Superior temporal gyrus (tissue), 1 donor: ENCODE results near the gene NOTUM.
"Not testable (repeated sequence)": the region's sequence is repeated elsewhere in the genome, so short reads cannot be mapped to it uniquely, and the experiment has no call there.

Source experiments
- DNase-seq: peaks from one replicate; pipeline ENCODE4 v3.0.0-alpha.2; 2016; ENCODE audit errors: extremely low spot score

Gene NOTUM

DNA sequence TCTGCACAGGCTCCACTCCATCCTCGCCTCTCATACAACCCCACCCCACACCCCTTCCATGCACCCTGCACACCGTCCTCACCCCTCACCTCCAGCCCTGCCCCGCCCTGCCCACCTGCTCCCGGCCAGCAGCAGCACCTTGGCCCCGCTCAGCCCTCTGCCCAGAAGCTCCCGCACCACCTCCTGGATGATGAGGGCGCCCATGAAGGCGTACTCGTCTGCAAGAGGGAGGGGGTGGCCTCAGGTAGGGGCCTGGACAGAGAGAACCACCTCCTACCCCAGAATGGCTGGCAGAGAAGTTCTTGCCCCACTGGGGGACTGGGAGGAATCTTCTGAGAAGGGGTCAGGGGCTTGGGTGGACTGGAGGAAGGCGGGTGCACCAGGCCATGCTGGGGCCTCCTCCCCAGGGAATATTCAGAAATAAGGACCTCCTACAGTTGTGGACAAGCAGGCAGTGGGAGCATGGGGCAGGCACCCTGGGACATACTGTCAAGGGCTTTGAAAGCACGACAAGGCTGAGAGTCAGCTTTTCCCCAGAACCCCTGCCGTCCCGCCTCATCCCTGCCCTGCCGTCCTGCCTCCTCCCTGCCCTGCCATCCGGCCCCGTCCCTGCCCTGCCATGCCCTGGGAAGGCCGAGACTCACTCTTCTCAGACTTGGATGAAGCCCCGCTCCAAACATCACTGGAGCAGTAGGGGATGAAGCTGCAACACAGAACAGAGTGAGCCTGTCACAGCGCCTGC is 3.1 kb downstream of the NOTUM start:
- DNase-seq: no peak

DNA sequence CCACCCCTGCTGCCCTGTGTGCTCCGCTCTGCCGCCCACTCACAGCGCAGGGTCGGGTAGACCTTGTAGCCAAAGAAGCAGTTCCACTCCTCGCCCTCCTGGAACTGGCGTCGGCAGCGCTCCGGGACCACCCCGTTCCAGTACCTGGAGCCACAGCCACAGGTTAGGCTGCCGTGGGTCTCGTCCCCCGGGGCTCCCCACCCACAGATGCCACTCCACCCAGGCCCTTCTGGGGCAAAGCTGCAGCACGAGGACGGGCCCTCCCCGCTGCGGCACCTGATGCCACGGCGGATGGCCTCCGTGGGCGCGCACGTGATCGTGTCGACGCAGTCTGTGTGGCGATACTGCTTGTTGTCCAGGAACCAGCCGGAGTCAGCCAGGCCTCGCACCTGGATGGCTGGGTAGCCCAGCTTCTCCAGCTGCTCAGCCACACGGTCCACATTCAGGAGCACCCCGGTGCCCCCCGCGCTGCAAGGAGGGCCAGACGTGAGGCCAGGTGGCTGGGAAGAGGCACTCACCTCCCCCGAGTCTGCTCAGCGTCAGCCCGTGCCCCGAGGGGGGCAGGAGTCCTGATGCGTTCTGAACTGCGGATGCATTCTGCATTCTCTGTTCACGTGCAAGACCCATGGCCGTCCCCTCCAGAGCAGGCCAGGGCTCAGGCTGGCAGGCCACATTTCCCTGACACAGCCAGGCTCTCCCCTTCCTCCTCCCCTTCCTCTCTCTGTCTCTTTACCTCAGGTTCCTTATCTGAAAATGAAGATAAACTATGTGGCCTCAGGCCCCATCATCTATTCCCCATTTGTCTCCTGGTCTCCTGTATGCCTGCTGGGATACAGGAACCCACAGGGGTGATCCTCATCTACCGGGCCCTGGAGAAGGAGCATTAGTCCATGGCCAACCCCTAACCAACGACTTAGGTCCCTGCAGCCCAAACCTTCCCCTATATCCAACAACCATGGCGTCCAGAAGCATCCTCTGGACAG is 4.1 kb downstream of the NOTUM start:
- no peak for DNase-seq

DNA sequence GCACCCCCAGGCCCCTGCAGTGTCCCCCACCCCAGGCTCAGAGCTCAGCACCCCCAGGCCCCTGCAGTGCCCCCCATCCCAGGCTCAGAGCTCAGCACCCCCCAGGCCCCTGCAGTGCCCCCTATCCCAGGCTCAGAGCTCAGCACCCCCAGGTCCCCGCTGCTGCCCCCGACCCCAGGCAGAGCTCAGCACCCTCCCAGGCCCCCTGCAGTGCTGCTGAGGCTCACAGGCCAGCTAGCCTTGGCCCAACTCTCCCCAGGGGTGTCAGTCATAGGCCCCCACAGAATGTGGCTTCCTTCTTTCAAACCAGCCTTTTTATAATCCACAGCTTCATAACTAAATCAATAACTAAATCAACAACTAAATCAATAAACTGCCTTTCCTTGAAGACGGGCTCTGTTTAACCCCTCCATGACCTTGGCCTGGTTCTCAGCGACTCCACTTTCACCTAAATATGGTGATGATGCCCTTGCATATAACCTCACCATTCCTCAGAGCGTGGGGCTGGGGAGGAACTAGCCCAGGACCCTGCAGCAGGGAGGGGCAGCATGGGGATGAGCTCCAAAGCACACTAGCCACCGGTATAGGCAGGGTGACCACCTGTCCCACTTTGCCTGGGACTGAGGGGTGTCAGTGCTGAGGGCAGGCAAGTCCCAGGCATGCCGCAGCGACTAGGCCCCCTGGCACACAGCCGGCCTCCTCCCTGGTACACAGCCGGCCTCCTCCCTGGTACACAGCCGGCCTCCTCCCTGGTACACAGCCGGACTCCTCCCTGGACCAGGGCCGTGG is 5.0 kb downstream of the NOTUM start:
- no peak for DNase-seq

DNA sequence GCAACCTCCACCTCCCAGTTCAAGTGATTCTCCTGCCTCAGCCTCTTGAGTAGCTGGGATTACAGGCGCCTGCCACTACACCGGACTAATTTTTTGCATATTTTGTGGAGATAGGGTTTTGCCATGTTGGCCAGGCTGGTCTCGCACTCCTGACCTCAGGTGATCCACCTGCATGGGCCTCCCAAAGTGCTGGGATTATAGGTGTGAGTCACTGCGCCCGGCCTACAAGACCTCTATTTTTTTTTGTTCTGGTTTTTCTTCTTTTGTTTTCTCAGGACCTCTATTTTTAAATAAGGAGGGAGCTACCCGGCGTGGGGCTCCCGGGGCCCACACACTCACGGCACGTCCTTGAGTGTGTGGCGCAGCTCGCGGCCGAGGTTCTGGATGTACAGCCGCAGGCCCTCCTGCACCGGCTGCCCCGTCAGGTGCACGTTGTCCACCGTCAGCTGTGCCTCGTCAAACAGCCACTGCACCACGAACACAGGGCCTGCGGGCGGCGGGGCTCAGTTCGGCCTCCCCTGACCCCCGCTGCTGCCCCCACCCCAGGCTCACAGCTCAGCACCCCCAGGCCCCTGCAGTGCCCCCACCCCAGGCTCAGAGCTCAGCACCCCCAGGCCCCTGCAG is 5.8 kb downstream of the NOTUM start:
- DNase-seq: no peak

- DNase-seq: no peak
Measured at GRCh38 chr17:81954131-81955057, 6.6 kb downstream of the NOTUM start.

GRCh38 chr17:81953443-81953842 is 7.5 kb downstream of the NOTUM start:
- DNase-seq: not testable (repeated sequence)

DNA sequence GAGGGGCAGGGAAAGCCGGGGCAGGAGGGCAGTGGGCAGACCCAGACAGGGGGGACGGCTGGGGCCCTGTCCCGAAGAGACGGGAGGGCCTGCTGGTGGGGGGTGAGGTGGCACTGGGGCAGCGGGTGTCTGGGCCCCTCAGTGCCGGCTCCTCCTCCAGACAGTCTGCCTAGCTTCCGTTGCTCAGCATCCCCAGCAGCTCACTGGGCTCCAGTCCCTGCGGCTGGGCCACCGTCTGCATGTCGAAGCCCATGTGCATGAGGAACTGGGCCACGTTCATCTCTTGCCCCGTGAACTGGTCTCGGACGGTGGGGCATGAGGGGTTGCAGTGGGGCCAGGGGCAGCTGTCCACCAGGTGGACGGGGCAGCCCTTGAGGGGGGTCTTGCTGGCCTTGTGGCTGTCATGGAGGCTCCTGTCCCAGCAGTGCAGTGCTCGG is 8.2 kb downstream of the NOTUM start:
- DNase-seq: no peak

DNA sequence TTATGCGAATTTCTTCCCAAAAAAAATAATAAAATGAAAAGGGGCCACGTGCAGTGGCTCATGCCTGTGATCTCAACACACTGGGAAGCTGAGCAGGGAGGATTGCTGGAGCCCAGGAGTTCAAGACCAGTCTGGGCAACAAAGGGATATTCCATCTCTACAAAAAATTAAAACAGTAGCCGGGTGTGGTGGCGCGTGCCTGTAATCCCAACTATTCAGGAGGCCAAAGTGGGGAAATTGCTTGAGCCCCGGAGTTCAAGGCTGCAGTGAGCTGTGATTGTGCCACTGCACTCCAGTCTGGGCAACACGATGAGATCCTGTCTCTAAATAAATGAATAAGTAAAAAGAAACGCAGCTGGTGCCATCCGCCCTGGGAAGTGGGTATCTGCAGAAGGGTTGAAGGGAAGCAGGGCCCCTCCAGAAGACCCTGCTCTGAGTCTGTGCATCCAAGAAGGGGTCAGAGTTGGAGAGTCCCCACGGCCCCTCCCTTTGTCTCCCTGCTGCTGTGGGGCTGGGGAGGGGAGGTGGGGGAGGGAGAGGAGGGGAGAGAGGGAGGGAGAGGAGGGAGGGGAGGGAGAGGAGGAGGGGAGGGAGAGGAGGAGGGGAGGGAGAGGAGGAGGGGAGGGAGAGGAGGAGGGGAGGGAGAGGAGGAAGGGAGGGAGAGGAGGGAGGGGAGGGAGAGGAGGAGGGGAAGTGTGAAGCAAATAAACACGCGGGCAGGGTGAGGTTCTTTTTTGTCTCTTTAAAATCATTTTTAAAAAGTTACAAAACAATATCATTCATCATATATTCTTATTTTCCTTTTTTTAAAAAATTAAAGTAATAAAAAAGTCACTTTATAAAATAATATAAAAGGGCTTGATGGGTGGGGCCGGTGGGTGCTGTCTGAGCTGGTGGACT is 9.0 kb downstream of the NOTUM start:
- DNase-seq: no peak

GRCh38 chr17:81950501-81950900 is 10.5 kb downstream of the NOTUM start:
- no peak for DNase-seq

DNA sequence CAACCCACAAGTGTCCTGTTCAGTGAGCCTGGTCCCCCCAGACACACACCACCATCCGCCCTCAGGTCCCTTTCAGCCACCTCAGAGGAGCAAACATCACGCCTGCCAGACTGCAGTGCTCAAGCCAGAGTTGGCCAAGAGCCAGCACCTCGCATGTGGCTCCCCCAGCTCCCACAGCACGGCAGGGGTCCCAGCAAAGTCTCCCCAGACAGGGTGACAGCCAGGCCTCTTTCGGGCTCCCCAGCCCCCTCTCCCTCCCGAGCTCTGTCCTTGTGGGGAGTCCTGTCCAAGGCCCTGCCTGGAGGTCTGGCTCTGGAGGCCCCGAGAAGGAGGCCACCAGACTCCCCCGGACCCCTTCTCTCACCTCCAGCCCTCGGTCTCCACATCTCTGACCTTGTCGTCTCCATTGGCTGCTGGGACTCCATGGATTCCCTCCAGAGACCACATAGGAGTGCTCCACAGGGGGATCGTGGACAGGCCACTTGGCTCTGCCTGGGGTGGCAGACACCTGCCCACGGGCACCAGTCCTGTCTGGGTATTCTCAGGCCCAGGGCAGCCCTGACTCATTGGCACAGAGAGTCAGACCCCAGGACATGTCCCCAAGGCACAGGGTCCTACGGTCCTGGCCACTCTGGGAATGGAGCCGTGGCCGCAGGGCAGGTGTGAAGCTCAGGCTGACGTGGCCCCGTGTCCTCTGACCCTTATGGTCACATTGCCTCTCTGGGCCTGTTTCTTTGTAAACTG is 12.2 kb downstream of the NOTUM start:
- DNase-seq: no peak

- DNase-seq: no peak
Measured at GRCh38 chr17:81947189-81947588, 13.8 kb downstream of the NOTUM start, which contains the start of gene MYADML2. TSS of gene MYADML2 (minus strand) at chr17:81947233. CDS start at chr17:81941741, 5,492 bp downstream.

GRCh38 chr17:81944858-81945257 is 16.1 kb downstream of the NOTUM start:
- DNase-seq: no peak

GRCh38 chr17:81942167-81942553 is 18.8 kb downstream of the NOTUM start:
- no peak for DNase-seq

DNA sequence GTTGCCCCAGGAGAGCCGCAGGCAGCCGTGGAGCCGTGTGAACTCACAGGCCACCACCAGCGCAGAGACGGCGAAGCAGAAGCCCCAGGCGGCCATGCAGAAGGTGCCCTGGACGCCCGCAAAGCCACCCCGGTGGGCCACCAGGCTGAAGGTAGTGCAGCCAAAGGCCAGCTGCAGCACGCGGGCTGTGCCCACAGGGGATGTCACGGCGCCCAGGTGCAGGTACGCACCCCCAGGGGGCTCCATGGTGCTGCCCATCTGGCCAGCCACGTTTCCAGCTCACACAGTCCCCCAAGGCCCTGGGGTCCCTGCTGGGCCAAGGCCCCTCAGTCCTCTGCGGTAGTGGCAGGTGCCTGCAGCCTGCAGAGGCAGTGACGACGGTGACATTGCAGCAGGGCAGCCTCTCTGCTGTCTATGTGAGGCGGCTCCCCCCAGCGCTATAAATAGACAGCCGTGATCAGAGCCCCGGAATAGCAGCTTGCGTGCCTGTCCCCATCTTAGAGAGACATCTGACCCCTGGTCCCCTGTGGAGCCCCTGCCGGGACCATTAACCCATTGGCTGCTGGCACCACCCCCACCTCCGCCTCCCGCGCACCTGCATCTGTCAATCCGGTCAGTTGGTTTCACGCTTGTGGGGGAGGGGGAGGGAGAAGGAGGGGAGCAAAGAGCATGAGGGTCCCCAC is 19.4 kb downstream of the NOTUM start:
- no peak for DNase-seq

DNA sequence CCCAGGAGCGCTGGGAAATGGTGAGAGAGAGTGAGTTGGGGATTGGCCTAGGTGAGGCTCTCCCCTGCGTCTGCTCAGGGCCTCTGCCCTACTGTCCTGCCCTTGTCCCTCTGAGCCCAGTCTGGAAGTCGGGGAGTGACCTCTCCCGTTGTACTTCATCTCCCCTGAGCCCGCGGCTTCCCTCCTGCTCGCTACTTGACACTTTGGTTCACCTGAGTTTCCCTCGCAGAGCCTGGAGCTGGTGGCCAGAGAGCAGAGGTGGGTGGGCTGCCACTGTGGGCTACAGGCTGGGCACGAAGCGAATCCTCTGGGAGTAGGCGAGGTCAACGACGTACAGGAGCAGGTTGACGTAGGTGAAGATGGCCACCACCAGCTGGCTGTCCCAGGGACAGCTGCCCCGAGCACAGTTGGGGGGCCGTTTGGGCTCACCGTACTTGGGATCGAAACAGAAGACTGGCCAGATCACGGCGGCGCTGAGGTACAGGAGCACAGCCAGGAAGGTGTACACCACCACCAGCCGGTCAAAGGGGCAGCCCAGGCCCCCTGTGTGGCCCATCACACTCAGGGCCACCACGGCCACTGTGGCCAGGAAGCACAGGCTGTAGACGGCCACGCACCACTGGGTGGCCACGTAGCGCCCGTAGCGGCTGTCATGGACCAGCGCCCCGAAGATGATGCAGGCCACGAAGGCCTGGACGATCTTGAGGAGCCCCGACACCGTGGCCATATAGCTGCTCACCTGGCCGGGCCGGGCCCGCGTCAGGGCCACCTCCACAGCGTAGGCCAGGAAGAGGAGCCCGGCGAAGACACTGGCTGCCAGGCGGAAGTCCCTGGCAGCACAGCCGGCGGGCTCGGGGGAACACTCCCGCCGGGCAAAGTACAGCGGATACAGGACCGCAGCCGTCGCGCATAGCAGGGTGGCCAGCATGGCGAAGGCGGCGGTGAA is 20.2 kb downstream of the NOTUM start:
- DNase-seq: no peak

DNA sequence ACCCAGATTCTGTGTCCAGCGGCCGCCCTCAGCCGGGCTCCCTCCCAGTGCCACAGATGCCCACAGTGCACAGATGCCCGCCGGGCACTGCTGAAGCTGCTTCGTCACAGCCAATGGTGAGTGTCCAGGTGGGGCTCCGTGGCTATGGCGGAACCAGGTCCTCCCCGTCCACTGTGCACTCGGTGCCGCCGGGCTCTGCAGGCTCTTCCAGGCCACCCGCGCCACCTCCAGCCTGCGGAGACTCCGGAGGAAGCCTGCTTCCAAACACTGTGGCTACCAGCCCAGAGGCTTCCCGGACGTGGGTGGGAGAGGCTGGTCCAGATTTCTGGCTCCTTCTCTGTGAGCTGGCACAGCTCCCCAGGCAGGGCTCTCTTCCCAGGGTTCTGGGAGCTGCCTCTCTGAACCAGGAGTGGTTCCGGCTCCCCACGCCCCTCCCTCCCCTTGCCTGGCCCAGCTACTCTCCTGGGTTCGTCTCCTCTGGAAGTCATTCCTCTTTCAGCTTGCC is 21.1 kb downstream of the NOTUM start:
- DNase-seq: peak; percentile 63

- no peak for DNase-seq
Measured at GRCh38 chr17:81939218-81939617, 21.8 kb downstream of the NOTUM start.
